Loucy (cell line): ENCODE measurements around the gene DRC7.

ENCODE experiments used
- EZH2phosphoT487 ChIP-seq: fragments of 200-600 bp; IDR thresholded peaks from 2 replicates; pipeline ENCODE4 v1.6.1; 2018; ENCODE audit warnings: antibody characterized with exemption, mild to moderate bottlenecking, moderate library complexity, borderline replicate concordance
- TF ChIP-seq, protein P1 (sequence below): fragments of 200-600 bp; sonication (generic); conservative IDR thresholded peaks from 2 replicates; pipeline ENCODE4 v1.5.1; 2014; ENCODE audit warnings: mild to moderate bottlenecking, antibody characterized with exemption, low read length

DNA sequence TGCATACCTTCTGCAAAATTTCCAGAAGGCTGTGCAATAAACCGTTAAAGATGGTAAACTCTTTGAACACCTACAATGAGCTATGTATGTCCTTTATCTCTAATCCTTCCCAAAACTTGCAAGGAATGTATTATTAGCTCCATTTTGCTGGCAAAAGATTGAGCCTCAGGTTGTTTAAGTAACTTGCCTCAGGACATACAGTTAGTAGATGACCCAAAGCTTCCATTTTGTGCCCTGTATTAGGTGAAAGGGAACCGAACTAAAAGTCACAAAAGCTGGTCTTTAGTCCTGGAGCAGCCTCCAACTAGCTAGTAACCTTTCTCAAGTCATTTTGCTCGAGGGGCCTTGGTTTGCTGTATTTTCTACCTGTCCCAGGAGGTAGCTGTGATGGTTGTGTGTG, 22.2 kb upstream of the DRC7 start:
- TF ChIP-seq, protein P1, sequence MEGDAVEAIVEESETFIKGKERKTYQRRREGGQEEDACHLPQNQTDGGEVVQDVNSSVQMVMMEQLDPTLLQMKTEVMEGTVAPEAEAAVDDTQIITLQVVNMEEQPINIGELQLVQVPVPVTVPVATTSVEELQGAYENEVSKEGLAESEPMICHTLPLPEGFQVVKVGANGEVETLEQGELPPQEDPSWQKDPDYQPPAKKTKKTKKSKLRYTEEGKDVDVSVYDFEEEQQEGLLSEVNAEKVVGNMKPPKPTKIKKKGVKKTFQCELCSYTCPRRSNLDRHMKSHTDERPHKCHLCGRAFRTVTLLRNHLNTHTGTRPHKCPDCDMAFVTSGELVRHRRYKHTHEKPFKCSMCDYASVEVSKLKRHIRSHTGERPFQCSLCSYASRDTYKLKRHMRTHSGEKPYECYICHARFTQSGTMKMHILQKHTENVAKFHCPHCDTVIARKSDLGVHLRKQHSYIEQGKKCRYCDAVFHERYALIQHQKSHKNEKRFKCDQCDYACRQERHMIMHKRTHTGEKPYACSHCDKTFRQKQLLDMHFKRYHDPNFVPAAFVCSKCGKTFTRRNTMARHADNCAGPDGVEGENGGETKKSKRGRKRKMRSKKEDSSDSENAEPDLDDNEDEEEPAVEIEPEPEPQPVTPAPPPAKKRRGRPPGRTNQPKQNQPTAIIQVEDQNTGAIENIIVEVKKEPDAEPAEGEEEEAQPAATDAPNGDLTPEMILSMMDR, result no peak
- no peak for TF ChIP-seq EZH2phosphoT487
